Fibroblast of villous mesenchyme (primary cell): ENCODE results near the gene ATP5MC2. TPM values are rescaled to one million over a fixed set of nuclear protein-coding genes. Genes with fewer than 3 reads are reported as not detected.

Experiments
- DNase-seq: peaks from one replicate; pipeline ENCODE4 v3.0.0-alpha.2; 2010; ENCODE audit warnings: low read depth
- H3K4me3 ChIP-seq: 2 replicates; pipeline ENCODE4 v1.5.1; 2011; ENCODE audit warnings: low read depth, mild to moderate bottlenecking, low read length
- CTCF ChIP-seq: IDR thresholded peaks from 2 replicates; pipeline ENCODE4 v1.5.1; 2012; ENCODE audit warnings: low read depth, mild to moderate bottlenecking, low read length; ENCODE audit not compliant: insufficient read depth
- total RNA-seq: library from RNA; depleted of rRNA; stranded (reverse); fragments of >200 nt; gene quantifications from 2 replicates; pipeline ENCODE4 v1.2.3, GENCODE V29; 2012

ATP5MC2 gene
- total RNA-seq, 1 donor = 70.8 TPM

- H3K4me3 ChIP-seq = no peak overlapping the region
- DNase-seq = no peak
- TF ChIP-seq CTCF = no peak
Measured at GRCh38 chr12:53617700-53618099, 58.2 kb downstream of the ATP5MC2 start.

GRCh38 chr12:53616950-53617349 lies 58.9 kb downstream of the ATP5MC2 start:
- H3K4me3 ChIP-seq = no peak overlapping the region
- DNase-seq = no peak
- TF ChIP-seq CTCF = no peak

Other genes starting within 250 kb of the ATP5MC2 start
- gene PRR13, start 234.3 kb downstream of the ATP5MC2 start, total RNA-seq = 60.0 and 64.4 TPM in 2 replicates
- 193 and 237 TPM in 2 replicates for gene PCBP2, start 224.0 kb downstream of the ATP5MC2 start, total RNA-seq
- 35.8 and 41.0 TPM in 2 replicates for gene MAP3K12, start 176.6 kb downstream of the ATP5MC2 start, total RNA-seq
- gene TARBP2, start 174.8 kb downstream of the ATP5MC2 start, total RNA-seq = 47.4 and 54.8 TPM in 2 replicates
- gene NPFF, start 168.6 kb downstream of the ATP5MC2 start, total RNA-seq = not detected in 2 replicates
- 9.3 and 14.7 TPM in 2 replicates for gene ATF7, start 49.7 kb downstream of the ATP5MC2 start, total RNA-seq
- 78.2 and 84.4 TPM in 2 replicates for gene CALCOCO1, start 51.4 kb upstream of the ATP5MC2 start, total RNA-seq
- not detected in 2 replicates for gene CISTR, start 75.9 kb upstream of the ATP5MC2 start, total RNA-seq